Measurements from ENCODE around the gene HPS4. TPM values are rescaled to one million over a fixed set of nuclear protein-coding genes. Genes with fewer than 3 reads are reported as not detected.

Gene HPS4
- total RNA-seq, 6 donors from 2014 or later = 22.5 to 93.2 (median 34.2) TPM

DNA sequence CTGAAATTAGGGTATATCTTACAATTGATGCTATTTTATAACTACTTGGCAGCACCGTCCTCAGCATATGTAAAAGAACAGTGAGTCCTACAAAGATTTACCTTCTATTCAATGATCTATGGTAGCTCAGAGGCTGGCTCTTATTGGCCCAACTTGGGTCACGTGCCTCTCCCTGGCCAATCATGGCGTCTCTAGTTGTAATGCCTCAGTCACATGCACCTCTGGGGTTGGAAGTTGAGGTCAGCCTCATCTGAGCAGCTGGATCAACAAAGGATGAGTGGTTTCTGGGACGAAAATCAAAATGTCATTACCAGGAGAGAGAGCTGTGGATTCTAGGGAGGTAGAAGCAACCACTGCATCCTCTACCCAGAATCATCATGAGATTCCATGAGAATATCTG, 77.5 kb downstream of the HPS4 start:
- Histone ChIP-seq H3K27me3 (no peaks in the 10 kb centered on the region), H3K4me1 (no peaks in the 10 kb centered on the region), H3K36me3 (no peaks in the 10 kb centered on the region), H3K4me3 (no peak overlapping the region), H3K27ac (no peak overlapping the region), H3K9me3 (no peaks in the 10 kb centered on the region)
- TF ChIP-seq EP300 (IDR thresholded peaks at IDR 0.05) (no peak), POLR2A (IDR thresholded peaks at IDR 0.05) (no peak), CTCF (IDR thresholded peaks at IDR 0.05) (no peak), POLR2AphosphoS5 (IDR thresholded peaks at IDR 0.05) (no peak)
- WGBS, 2 donors = 78 to 89% methylated on average over 4 of the region's 4 CpGs
- no peak for DNase-seq
- no peak for ATAC-seq (ENCODE audit: low FRiP score in 2 of 2)

GRCh38 chr22:26404851-26405421, 78.6 kb downstream of the HPS4 start:
- DNase-seq (no peak), ATAC-seq (ENCODE audit: low FRiP score in 2 of 2) (peak in 1 of 2 donors; percentile 49)
- H3K27ac ChIP-seq = no peak overlapping the region
- no peak for TF ChIP-seq POLR2A (IDR thresholded peaks at IDR 0.05)
- TF ChIP-seq EP300 (IDR thresholded peaks at IDR 0.05) = no peak
- no peak for TF ChIP-seq CTCF (IDR thresholded peaks at IDR 0.05)
- TF ChIP-seq POLR2AphosphoS5 (IDR thresholded peaks at IDR 0.05) = no peak
- H3K4me3 ChIP-seq = no peak overlapping the region
- no peaks in the 10 kb centered on the region for H3K27me3 ChIP-seq
- WGBS, 2 donors = 34 to 41% methylated on average over 6 of the region's 6 CpGs
- H3K4me1 ChIP-seq = no peaks in the 10 kb centered on the region
- H3K36me3 ChIP-seq = no peaks in the 10 kb centered on the region
- no peaks in the 10 kb centered on the region for H3K9me3 ChIP-seq

DNA sequence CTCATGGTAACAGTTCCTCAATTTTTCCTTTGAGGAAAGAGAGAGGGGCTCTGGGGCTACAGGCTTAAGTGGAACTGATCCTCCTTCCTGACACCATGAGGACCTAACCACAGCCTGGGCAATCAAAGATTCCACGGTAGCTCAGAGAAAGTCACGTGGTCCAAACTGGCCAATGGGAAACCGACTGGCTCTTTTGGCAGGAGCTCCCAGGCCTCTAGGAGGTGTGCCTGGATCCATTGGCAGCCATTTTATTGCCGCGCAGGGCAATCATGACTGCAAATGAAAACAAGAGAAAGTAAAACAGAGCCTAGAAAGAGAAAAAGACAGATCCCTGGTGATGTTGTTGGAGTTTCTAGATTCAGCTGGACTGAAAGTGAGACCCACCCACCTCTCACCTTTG, 81.9 kb downstream of the HPS4 start:
- Histone ChIP-seq H3K4me3 (no peak overlapping the region), H3K9me3 (no peaks in the 10 kb centered on the region), H3K27me3 (no peaks in the 10 kb centered on the region), H3K27ac (no peak overlapping the region), H3K36me3 (no peaks in the 10 kb centered on the region), H3K4me1 (no peaks in the 10 kb centered on the region)
- TF ChIP-seq CTCF (IDR thresholded peaks at IDR 0.05) = no peak
- TF ChIP-seq POLR2A (IDR thresholded peaks at IDR 0.05) = no peak
- TF ChIP-seq EP300 (IDR thresholded peaks at IDR 0.05) = no peak
- 82 to 86% methylated on average over 5 of the region's 5 CpGs for WGBS, 2 donors
- no peak for DNase-seq
- ATAC-seq (ENCODE audit: low FRiP score in 2 of 2) = no peak

Other genes starting within 250 kb of the HPS4 start
- 1 to 10 TPM in 4 of 6 donors, under 1 TPM in 2; 0.33 to 2.1 (median 1.1) TPM for gene ASPHD2, start 54.5 kb downstream of the HPS4 start, total RNA-seq
- 10 to 100 TPM in 3 of 6 donors, 1 to 10 TPM in 3; 6.2 to 25.9 (median 11.3) TPM for gene SRRD, start 94 bp upstream of the HPS4 start, total RNA-seq
- 10 to 100 TPM; 26.3 to 37.7 (median 32.6) TPM for gene TFIP11, start 28.7 kb upstream of the HPS4 start, total RNA-seq
- gene TPST2, start 106.3 kb upstream of the HPS4 start, total RNA-seq = 100 to 1,000 TPM in 2 of 6 donors, 10 to 100 TPM in 4; 50.5 to 253 (median 95.8) TPM
- under 1 TPM in 2 of 6 donors, not detected in 4; 0.26 to 0.81 TPM for gene CRYBB1, start 134.2 kb upstream of the HPS4 start, total RNA-seq
- not detected for gene CRYBA4, start 138.2 kb upstream of the HPS4 start, total RNA-seq
- 10 to 100 TPM in 1 of 6 donors, 1 to 10 TPM in 5; 3.0 to 24.1 (median 6.1) TPM for gene MIAT, start 173.8 kb upstream of the HPS4 start, total RNA-seq